Thoracic aorta (tissue), 2 donors: ENCODE data around the gene ADD1. TPM values are rescaled to one million over a fixed set of nuclear protein-coding genes. Genes with fewer than 3 reads are reported as not detected.

Experiments used
- ATAC-seq: fragments of 150-250 bp; one replicate; pipeline ENCODE4 v1.8.0; 2017; ENCODE audit warnings: low read depth; ENCODE audit not compliant: insufficient number of reproducible peaks, low FRiP score
- DNase-seq: peaks from one replicate; pipeline ENCODE4 v3.0.0-alpha.2; 2020; ENCODE audit warnings: low spot score
- H3K27ac ChIP-seq, 2 donors: fragments of 200-600 bp; sonication (generic); 1 replicate in 1 of 2; 2 replicates in 1 of 2; pipeline ENCODE4 v1.5.1; 2016; ENCODE audit warnings: mild to moderate bottlenecking in 2 of 2, moderate library complexity in 2 of 2
- H3K27me3 ChIP-seq: fragments of 200-600 bp; sonication (generic); replicated peaks from 2 replicates; pipeline ENCODE4 v1.6.0; 2016; ENCODE audit warnings: mild to moderate bottlenecking; ENCODE audit not compliant: insufficient read depth
- H3K36me3 ChIP-seq: fragments of 200-600 bp; sonication (generic); one replicate; pipeline ENCODE4 v1.5.1; 2016
- H3K4me1 ChIP-seq, 2 donors: fragments of 200-600 bp; sonication (generic); 1 replicate in 1 of 2; 2 replicates in 1 of 2; pipeline versions ENCODE4 v1.5.1 to v1.6.0; 2016; ENCODE audit warnings: low read depth in 2 of 2, mild to moderate bottlenecking in 1 of 2; ENCODE audit not compliant: control insufficient read depth in 1 of 2
- H3K4me3 ChIP-seq: fragments of 200-600 bp; sonication (generic); 2 replicates; pipeline ENCODE4 v1.5.1; 2016; ENCODE audit warnings: mild to moderate bottlenecking
- H3K9me3 ChIP-seq: fragments of 200-600 bp; sonication (generic); 2 replicates; pipeline ENCODE4 v1.5.1; 2016
- CTCF ChIP-seq: fragments of 200-600 bp; sonication (generic); IDR thresholded peaks from one replicate; pipeline ENCODE4 v1.5.1; 2019; ENCODE audit warnings: antibody characterized with exemption
- total RNA-seq, 2 donors: library from RNA; depleted of rRNA; stranded (reverse); fragments of >200 nt; gene quantifications; one replicate each; pipeline versions ENCODE4 v1.1.0 to v1.2.3, GENCODE V29; 2016

The ADD1 gene
- total RNA-seq, 2 donors from 2014 or later, result 256 to 338 TPM

DNA sequence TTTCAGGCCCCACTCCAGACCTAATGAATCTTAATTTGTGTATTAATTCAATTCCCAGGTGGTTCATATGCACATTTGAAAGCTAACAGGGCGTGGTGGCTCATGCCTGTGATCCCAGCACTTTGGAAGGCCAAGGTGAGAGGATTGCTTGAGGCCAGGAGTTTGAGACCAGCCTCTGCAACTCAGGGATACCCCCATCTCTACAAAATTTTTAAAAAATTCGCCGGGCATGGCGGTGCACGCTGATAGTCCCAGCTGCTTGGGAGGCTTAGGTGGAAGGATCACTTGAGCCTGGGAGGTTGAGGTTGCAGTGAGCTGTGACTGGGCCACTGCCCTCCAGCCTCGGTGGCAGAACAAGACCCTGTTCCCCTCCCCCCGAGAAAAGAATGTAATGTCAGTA lies 31.2 kb downstream of the ADD1 start:
- no peaks in the 10 kb centered on the region for H3K27me3 ChIP-seq
- DNase-seq, result no peak
- H3K4me1 ChIP-seq, result peaks cover 18 to 30% of the 10 kb centered on the region in 2 donors
- no peak for TF ChIP-seq CTCF
- peaks cover 9% of the 10 kb centered on the region for H3K36me3 ChIP-seq
- no peak overlapping the region for H3K4me3 ChIP-seq
- H3K9me3 ChIP-seq, result no peaks in the 10 kb centered on the region
- H3K27ac ChIP-seq, result no peak overlapping the region
- no peak for ATAC-seq

- Histone ChIP-seq H3K9me3 (no peaks in the 10 kb centered on the region), H3K36me3 (peaks cover 10% of the 10 kb centered on the region), H3K27me3 (no peaks in the 10 kb centered on the region), H3K4me1 (peaks cover 15 to 23% of the 10 kb centered on the region in 2 donors), H3K4me3 (no peak overlapping the region), H3K27ac (no peak overlapping the region)
- no peak for TF ChIP-seq CTCF
- DNase-seq, result no peak
- no peak for ATAC-seq
Observed at GRCh38 chr4:2875556-2875955, 31.9 kb downstream of the ADD1 start.

DNA sequence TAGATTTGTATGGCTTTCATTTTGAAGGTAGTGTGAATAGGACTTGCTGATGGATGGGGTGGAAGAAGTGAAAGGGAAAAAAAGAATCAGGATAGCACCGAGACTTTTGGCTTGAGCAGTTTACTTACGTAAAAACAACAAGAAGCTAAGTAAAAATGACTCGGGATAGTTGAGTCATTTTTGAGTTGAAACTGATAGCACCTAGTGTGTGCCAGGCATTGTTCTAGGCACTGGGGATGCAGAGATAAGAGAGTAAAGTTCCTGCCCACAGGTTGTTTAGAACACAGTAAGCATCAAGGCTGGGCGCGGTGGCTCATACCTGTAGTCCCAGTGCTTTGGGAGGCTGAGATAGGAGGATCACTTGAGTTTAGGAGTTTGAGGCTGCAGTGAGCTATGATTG lies 34.7 kb downstream of the ADD1 start:
- no peak for TF ChIP-seq CTCF
- DNase-seq (no peak), ATAC-seq (no peak)
- H3K27ac ChIP-seq, result no peak overlapping the region
- no peak overlapping the region for H3K4me3 ChIP-seq
- no peaks in the 10 kb centered on the region for H3K9me3 ChIP-seq
- H3K4me1 ChIP-seq, result peaks cover 13 to 14% of the 10 kb centered on the region in 2 donors
- no peaks in the 10 kb centered on the region for H3K27me3 ChIP-seq
- peaks cover 16% of the 10 kb centered on the region for H3K36me3 ChIP-seq

DNA sequence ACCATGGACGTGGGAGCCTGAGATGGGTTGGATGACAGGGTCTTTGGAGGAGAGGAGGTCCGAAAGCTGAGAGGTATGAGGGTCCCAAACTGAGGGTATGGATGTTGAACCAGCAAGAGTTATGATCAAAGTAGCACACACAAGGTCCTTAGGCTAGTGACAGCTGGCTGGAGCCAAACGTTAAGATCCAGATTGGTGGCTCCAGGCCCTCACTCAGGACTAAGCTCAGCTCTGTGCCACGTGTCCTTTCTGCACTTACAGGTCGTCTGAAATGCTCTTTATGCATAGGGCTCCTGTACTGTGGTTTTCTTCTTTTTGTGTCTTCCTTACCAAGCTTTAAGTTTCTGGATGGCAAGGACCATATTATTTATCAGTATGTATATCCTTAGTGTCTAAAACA lies 35.4 kb downstream of the ADD1 start:
- no peak for TF ChIP-seq CTCF
- Histone ChIP-seq H3K4me1 (peaks cover 11 to 13% of the 10 kb centered on the region in 2 donors), H3K4me3 (no peak overlapping the region), H3K27ac (no peak overlapping the region), H3K36me3 (peaks cover 16% of the 10 kb centered on the region), H3K27me3 (no peaks in the 10 kb centered on the region), H3K9me3 (no peaks in the 10 kb centered on the region)
- no peak for DNase-seq
- no peak for ATAC-seq

GRCh38 chr4:2881431-2881830 lies 37.8 kb downstream of the ADD1 start:
- H3K9me3 ChIP-seq, result no peaks in the 10 kb centered on the region
- H3K4me3 ChIP-seq, result no peak overlapping the region
- H3K4me1 ChIP-seq, result peaks cover 8 to 11% of the 10 kb centered on the region in 2 donors
- H3K27ac ChIP-seq, result peak overlapping the region; percentile 36 to 43
- H3K36me3 ChIP-seq, result peaks cover 26% of the 10 kb centered on the region
- H3K27me3 ChIP-seq, result no peaks in the 10 kb centered on the region
- no peak for DNase-seq
- TF ChIP-seq CTCF, result no peak
- ATAC-seq, result no peak
